ENCODE results near the gene TRIOBP.

DNA sequence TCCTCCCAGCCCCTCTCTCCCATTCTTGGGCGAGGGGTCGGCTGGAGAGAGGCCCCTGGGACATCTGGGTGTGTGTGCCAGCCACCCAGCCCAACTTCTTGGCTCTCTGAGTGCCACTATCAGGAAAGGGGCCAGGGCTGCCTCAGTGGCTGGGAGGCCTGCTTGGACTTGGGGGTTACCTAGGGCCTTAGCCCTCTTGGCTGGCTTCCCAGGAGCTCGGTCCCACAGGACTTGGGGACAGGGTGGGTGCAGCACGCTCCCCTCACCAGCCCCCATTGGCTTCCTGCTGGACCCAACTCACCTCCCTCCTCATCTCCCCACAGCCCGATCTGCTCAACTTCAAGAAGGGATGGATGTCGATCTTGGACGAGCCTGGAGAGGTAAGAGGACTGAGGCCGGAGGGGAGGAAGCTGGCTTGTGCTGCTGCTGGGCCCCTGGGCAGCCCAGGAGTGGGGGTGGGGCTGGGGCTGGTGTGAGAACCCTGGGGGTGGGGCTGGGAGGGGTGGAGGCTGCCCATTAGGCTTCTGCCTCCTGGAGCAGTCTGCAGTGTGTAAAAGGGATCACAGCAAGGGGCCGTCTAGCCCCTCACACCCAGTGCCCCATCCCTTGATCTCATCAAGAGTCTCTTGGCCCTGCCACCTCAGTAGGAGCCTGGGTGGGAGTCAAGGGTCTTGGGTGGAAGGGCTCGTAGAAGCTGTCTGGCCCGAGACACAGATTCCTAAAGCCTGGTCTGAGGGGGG lies 54.8 kb downstream of the TRIOBP start:
- TF ChIP-seq, protein P1, sequence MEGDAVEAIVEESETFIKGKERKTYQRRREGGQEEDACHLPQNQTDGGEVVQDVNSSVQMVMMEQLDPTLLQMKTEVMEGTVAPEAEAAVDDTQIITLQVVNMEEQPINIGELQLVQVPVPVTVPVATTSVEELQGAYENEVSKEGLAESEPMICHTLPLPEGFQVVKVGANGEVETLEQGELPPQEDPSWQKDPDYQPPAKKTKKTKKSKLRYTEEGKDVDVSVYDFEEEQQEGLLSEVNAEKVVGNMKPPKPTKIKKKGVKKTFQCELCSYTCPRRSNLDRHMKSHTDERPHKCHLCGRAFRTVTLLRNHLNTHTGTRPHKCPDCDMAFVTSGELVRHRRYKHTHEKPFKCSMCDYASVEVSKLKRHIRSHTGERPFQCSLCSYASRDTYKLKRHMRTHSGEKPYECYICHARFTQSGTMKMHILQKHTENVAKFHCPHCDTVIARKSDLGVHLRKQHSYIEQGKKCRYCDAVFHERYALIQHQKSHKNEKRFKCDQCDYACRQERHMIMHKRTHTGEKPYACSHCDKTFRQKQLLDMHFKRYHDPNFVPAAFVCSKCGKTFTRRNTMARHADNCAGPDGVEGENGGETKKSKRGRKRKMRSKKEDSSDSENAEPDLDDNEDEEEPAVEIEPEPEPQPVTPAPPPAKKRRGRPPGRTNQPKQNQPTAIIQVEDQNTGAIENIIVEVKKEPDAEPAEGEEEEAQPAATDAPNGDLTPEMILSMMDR (IDR thresholded peaks at IDR 0.05; ENCODE audit: insufficient read depth, low read depth, low read length) = no peak
- TF ChIP-seq EZH2 (IDR thresholded peaks at IDR 0.05; ENCODE audit: insufficient read depth, low read length) = no peak

Measured in astrocyte (in vitro differentiated cells and primary cell).